ENCODE data around the gene SORCS3. TPM values are rescaled to one million over a fixed set of nuclear protein-coding genes. Genes with fewer than 3 reads are reported as not detected.

SORCS3 gene
- total RNA-seq, 1 experiment from 2014 or later, result 0.04 TPM

GRCh38 chr10:104750291-104750690, 109.2 kb downstream of the SORCS3 start:
- no peak overlapping the region for H4K8ac ChIP-seq (replicated peaks; ENCODE audit: insufficient read length, low read depth, low read length)
- H2AFZ ChIP-seq (ENCODE audit: low read length), result no peak overlapping the region
- no peaks in the 10 kb centered on the region for H3K36me3 Mint-ChIP-seq (ENCODE audit: insufficient read depth in 1 of 3, low read depth in 3 of 3)
- no peak overlapping the region for H3T11ph ChIP-seq (ENCODE audit: low read length)
- no CpG with 5 or more reads among the region's 2 CpGs for WGBS (ENCODE audit: extremely low coverage, insufficient read length, low lambda C conversion rate)
- H4K91ac ChIP-seq (ENCODE audit: insufficient read length, low read depth, low read length), result no peak overlapping the region
- no peak overlapping the region for H3K4me3 Mint-ChIP-seq
- no peak overlapping the region for H2BK12ac ChIP-seq (ENCODE audit: insufficient read length, low read depth, low read length)
- H3K27ac ChIP-seq (ENCODE audit: insufficient read length, low read depth, low read length), result no peak overlapping the region
- H3K27ac Mint-ChIP-seq, result no peak overlapping the region
- no peaks in the 10 kb centered on the region for H4K20me1 ChIP-seq (ENCODE audit: control insufficient read depth, insufficient read depth, insufficient read length)
- H3K27me3 Mint-ChIP-seq (ENCODE audit: low read depth), result peaks cover 11% of the 10 kb centered on the region
- no peak overlapping the region for H2BK15ac ChIP-seq (ENCODE audit: low read depth, low read length)
- no peaks in the 10 kb centered on the region for H3K23me2 ChIP-seq (ENCODE audit: insufficient read length, low read depth, low read length, poor library complexity, severe bottlenecking)
- no peak overlapping the region for H3K56ac ChIP-seq (ENCODE audit: insufficient read length, low read depth, low read length)
- no peak overlapping the region for H4K5ac ChIP-seq (ENCODE audit: insufficient read length, low read depth, low read length)
- H3K23ac ChIP-seq (ENCODE audit: insufficient read length, low read depth, low read length), result no peak overlapping the region
- TF ChIP-seq CTCF (conservative IDR thresholded peaks at IDR 0.05), result no peak
- H3K4me2 ChIP-seq (ENCODE audit: insufficient read depth, insufficient read length, low read length), result no peak overlapping the region
- H3K9ac ChIP-seq (ENCODE audit: extremely low read depth, insufficient read length, low read length), result no peak overlapping the region
- H3K4ac ChIP-seq (ENCODE audit: low read depth, low read length), result no peak overlapping the region
- no peak overlapping the region for H2AK5ac ChIP-seq (ENCODE audit: insufficient read length, low read length)
- no peaks in the 10 kb centered on the region for H3K4me1 Mint-ChIP-seq
- no peak overlapping the region for H3K14ac ChIP-seq (ENCODE audit: insufficient read depth, low read length)
- no peak overlapping the region for H3K18ac ChIP-seq (ENCODE audit: insufficient read length, low read depth, low read length)
- no peak overlapping the region for H2BK20ac ChIP-seq (ENCODE audit: low read depth, low read length, poor library complexity, severe bottlenecking)
- no peaks in the 10 kb centered on the region; a peak in 1 of 5 replicates for H3K9me3 Mint-ChIP-seq
- no peak overlapping the region for H2BK120ac ChIP-seq (ENCODE audit: low read depth, low read length, poor library complexity, severe bottlenecking)
- H3K79me2 ChIP-seq (ENCODE audit: insufficient read depth, low read length), result no peaks in the 10 kb centered on the region
- H3K9me3 ChIP-seq (ENCODE audit: control insufficient read depth, low read depth, low read length), result no peaks in the 10 kb centered on the region
- DNase-seq, result no peak
- no peaks in the 10 kb centered on the region for H3K79me1 ChIP-seq (ENCODE audit: insufficient read depth, low read depth, low read length, poor library complexity, severe bottlenecking)
- H2BK5ac ChIP-seq (ENCODE audit: insufficient read length, low read length), result no peak overlapping the region
- H3K27me3 ChIP-seq (ENCODE audit: insufficient read depth, low read length), result no peaks in the 10 kb centered on the region
- no peaks in the 10 kb centered on the region for H3K4me1 ChIP-seq (ENCODE audit: insufficient read depth, low read length)

All from H9 (cell line).